PC-9 (cell line): ENCODE results near the gene PPIL6.

Experiments
- CTCF ChIP-seq: fragments of 200-600 bp; sonication (generic); conservative IDR thresholded peaks from 2 replicates; pipeline ENCODE4 v1.6.1; 2017; ENCODE audit warnings: mixed run types, antibody characterized with exemption, mild to moderate bottlenecking, moderate library complexity
- EZH2 ChIP-seq: fragments of 200-600 bp; sonication (generic); IDR thresholded peaks from 2 replicates; pipeline ENCODE4 v1.8.0; 2017; ENCODE audit warnings: antibody characterized with exemption, low read depth

DNA sequence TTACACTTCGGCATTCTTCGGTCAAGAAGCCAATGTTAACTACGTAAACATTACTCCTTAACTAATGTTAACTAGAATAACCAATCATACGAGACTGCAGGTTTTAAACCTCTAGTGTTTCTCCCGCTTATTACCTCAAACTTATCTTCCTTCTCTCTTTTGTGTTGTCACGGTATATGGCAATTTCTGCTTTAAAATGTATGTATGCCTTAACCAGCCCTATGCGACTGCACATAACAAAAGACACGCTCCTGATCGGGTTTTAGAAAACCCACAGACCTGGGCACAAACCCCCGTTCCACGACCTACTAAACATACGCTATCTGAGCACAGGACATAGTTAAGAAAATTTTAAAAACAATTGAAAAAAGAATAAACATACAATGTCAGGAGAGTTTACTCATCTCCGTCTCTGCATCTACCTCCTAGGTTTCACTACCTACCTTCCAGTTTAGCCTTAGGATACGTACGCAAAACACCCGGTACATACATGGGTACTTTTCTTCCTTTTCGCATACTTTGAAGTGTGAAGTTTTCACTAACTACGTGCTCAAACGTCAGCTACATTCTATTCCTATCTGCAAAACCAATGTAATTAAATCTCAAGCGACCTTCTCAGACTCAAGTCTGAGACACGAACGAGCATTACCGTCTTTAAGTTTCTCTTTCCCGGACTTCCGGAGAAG lies 59.2 kb downstream of the PPIL6 start:
- TF ChIP-seq CTCF (no peak), EZH2 (no peak)
